ENCODE measurements around the gene MMP11.
"Not testable (repeated sequence)": the region's sequence is repeated elsewhere in the genome, so short reads cannot be mapped to it uniquely, and the experiment has no call there.

DNA sequence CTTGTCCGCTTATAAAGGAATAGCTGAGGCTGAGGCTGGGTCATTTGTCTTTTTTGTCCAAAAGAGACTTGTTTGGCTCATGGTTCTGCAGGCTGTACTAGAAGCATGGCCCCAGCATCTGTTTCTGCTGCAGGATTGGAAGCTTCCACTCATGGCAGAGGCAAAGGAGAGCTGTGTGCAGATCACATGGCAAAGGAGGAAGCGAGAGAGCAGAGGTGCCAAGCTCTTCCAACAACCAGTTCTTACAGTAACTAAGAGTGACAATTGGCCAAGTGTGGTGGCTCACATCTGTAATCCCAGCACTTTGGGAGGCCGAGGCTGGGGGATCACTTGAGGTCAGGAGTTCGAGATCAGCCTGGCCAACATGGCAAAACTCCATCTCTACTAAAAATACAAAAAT lies 44.5 kb upstream of the MMP11 start:
- TF ChIP-seq, protein P1, sequence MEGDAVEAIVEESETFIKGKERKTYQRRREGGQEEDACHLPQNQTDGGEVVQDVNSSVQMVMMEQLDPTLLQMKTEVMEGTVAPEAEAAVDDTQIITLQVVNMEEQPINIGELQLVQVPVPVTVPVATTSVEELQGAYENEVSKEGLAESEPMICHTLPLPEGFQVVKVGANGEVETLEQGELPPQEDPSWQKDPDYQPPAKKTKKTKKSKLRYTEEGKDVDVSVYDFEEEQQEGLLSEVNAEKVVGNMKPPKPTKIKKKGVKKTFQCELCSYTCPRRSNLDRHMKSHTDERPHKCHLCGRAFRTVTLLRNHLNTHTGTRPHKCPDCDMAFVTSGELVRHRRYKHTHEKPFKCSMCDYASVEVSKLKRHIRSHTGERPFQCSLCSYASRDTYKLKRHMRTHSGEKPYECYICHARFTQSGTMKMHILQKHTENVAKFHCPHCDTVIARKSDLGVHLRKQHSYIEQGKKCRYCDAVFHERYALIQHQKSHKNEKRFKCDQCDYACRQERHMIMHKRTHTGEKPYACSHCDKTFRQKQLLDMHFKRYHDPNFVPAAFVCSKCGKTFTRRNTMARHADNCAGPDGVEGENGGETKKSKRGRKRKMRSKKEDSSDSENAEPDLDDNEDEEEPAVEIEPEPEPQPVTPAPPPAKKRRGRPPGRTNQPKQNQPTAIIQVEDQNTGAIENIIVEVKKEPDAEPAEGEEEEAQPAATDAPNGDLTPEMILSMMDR (IDR thresholded peaks at IDR 0.05; ENCODE audit: poor library complexity, severe bottlenecking): not testable (repeated sequence)
- TF ChIP-seq EZH2 (IDR thresholded peaks at IDR 0.05; ENCODE audit: borderline replicate concordance, insufficient read depth, low read length, poor library complexity, severe bottlenecking); SMC3 (conservative IDR thresholded peaks at IDR 0.05; ENCODE audit: poor library complexity); POLR2AphosphoS5 (IDR thresholded peaks at IDR 0.05); EP300 (conservative IDR thresholded peaks at IDR 0.05; ENCODE audit: poor library complexity, severe bottlenecking); RAD21 (conservative IDR thresholded peaks at IDR 0.05); TAF1 (IDR thresholded peaks at IDR 0.05; ENCODE audit: low read depth); MXI1 (conservative IDR thresholded peaks at IDR 0.05; ENCODE audit: poor library complexity, severe bottlenecking): not testable (repeated sequence)
- TF ChIP-seq, protein P2, sequence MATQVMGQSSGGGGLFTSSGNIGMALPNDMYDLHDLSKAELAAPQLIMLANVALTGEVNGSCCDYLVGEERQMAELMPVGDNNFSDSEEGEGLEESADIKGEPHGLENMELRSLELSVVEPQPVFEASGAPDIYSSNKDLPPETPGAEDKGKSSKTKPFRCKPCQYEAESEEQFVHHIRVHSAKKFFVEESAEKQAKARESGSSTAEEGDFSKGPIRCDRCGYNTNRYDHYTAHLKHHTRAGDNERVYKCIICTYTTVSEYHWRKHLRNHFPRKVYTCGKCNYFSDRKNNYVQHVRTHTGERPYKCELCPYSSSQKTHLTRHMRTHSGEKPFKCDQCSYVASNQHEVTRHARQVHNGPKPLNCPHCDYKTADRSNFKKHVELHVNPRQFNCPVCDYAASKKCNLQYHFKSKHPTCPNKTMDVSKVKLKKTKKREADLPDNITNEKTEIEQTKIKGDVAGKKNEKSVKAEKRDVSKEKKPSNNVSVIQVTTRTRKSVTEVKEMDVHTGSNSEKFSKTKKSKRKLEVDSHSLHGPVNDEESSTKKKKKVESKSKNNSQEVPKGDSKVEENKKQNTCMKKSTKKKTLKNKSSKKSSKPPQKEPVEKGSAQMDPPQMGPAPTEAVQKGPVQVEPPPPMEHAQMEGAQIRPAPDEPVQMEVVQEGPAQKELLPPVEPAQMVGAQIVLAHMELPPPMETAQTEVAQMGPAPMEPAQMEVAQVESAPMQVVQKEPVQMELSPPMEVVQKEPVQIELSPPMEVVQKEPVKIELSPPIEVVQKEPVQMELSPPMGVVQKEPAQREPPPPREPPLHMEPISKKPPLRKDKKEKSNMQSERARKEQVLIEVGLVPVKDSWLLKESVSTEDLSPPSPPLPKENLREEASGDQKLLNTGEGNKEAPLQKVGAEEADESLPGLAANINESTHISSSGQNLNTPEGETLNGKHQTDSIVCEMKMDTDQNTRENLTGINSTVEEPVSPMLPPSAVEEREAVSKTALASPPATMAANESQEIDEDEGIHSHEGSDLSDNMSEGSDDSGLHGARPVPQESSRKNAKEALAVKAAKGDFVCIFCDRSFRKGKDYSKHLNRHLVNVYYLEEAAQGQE (IDR thresholded peaks at IDR 0.05; ENCODE audit: borderline replicate concordance): not testable (repeated sequence)

All from neural cell (in vitro differentiated cells).